NCI-H446 (cell line): ENCODE results near the gene KLF1.

Experiments used
- DNase-seq, 2 experiments: peaks; one replicate each; lab custom pipeline; 2025; lab: John Stamatoyannopoulos, UW

Gene KLF1

GRCh38 chr19:12838182-12838885 lies 48.7 kb downstream of the KLF1 start, which contains the start of gene MAST1:
Gene MAST1 (plus strand): TSS chr19:12838515. CDS start chr19:12838573, 58 bp downstream.
- DNase-seq: peak in 1 of 2 experiments; percentile 69

- no peak for DNase-seq
Measured at GRCh38 chr19:12837225-12837624, 49.8 kb downstream of the KLF1 start.

GRCh38 chr19:12836529-12836863 lies 50.5 kb downstream of the KLF1 start:
- DNase-seq: no peak

GRCh38 chr19:12834976-12835757 lies 51.8 kb downstream of the KLF1 start:
- peak in 1 of 2 experiments; percentile 60 for DNase-seq

- DNase-seq: peak in 1 of 2 experiments; percentile 53
Measured at GRCh38 chr19:12834566-12834943, 52.4 kb downstream of the KLF1 start, which contains the start of gene RTBDN. Gene RTBDN (minus strand): TSS chr19:12834579. CDS start chr19:12829979, 4,600 bp downstream.
